Neural cell (in vitro differentiated cells): ENCODE data around the gene AZGP1. TPM values are rescaled to one million over a fixed set of nuclear protein-coding genes. Genes with fewer than 3 reads are reported as not detected.

Source experiments
- H2AFZ ChIP-seq: fragments of 200-600, 300-800 bp; sonication (generic), shearing (Covaris generic); 2 replicates; pipeline ENCODE4 v1.6.0; 2014; ENCODE audit warnings: low read depth, mild to moderate bottlenecking, antibody characterized with exemption, low read length, moderate library complexity
- H3F3A ChIP-seq: fragments of 200-600 bp; shearing (Covaris generic); 2 replicates; pipeline ENCODE4 v1.6.1; 2016; ENCODE audit warnings: mild to moderate bottlenecking, moderate library complexity, mixed read lengths, antibody characterized with exemption, low read length; ENCODE audit not compliant: insufficient read depth, poor library complexity, severe bottlenecking
- H3K27ac ChIP-seq: fragments of 200-600, 300-800 bp; sonication (generic), shearing (Covaris generic); 2 replicates; pipeline ENCODE4 v1.5.1; 2014; ENCODE audit warnings: mild to moderate bottlenecking, low read length, moderate library complexity
- H3K27me3 ChIP-seq: fragments of 300-800, 200-600 bp; sonication (generic), shearing (Covaris generic); 2 replicates; pipeline ENCODE4 v1.6.0; 2014; ENCODE audit warnings: mild to moderate bottlenecking, low read depth, low read length, moderate library complexity; ENCODE audit not compliant: insufficient read depth
- H3K36me3 ChIP-seq: fragments of 300-800, 200-600 bp; sonication (generic), shearing (Covaris generic); 2 replicates; pipeline ENCODE4 v1.5.1; 2014; ENCODE audit warnings: mild to moderate bottlenecking, antibody characterized with exemption, low read length, moderate library complexity; ENCODE audit not compliant: insufficient read depth
- H3K4me2 ChIP-seq: fragments of 300-800, 200-600 bp; sonication (generic), shearing (Covaris generic); 2 replicates; pipeline ENCODE4 v1.6.0; 2014; ENCODE audit warnings: mild to moderate bottlenecking, low read length
- H3K4me3 ChIP-seq: fragments of 300-800, 200-600 bp; sonication (generic), shearing (Covaris generic); 2 replicates; pipeline ENCODE4 v1.5.1; 2014; ENCODE audit warnings: mild to moderate bottlenecking, low read length, moderate library complexity
- H3K79me2 ChIP-seq: fragments of 200-600 bp; shearing (Covaris generic); replicated peaks from 2 replicates; pipeline ENCODE4 v1.6.0; 2014; ENCODE audit warnings: mild to moderate bottlenecking, low read length, moderate library complexity; ENCODE audit not compliant: insufficient read depth
- H3K9ac ChIP-seq: fragments of 300-800, 200-600 bp; sonication (generic), shearing (Covaris generic); 2 replicates; pipeline ENCODE4 v1.6.1; 2016; ENCODE audit warnings: mild to moderate bottlenecking, low read length, mixed read lengths
- H3K9me2 ChIP-seq: fragments of 200-600 bp; shearing (Covaris generic); 2 replicates; pipeline ENCODE4 v1.6.1; 2016; ENCODE audit warnings: mild to moderate bottlenecking, low read length, mixed read lengths; ENCODE audit not compliant: insufficient read depth
- H3K9me3 ChIP-seq: fragments of 200-600, 300-800 bp; sonication (generic), shearing (Covaris generic); 2 replicates; pipeline ENCODE4 v1.6.1; 2016; ENCODE audit warnings: mild to moderate bottlenecking, mixed run types, low read length, moderate library complexity, mixed read lengths
- H4K20me1 ChIP-seq: fragments of 200-600 bp; shearing (Covaris generic); 2 replicates; pipeline ENCODE4 v1.6.1; 2016; ENCODE audit warnings: mild to moderate bottlenecking, mixed run types; ENCODE audit not compliant: insufficient read depth
- CTCF ChIP-seq: fragments of 450-650 bp; IDR thresholded peaks from 2 replicates; pipeline ENCODE4 v1.5.1; 2014; ENCODE audit warnings: antibody characterized with exemption, mild to moderate bottlenecking, moderate library complexity; ENCODE audit not compliant: poor library complexity, severe bottlenecking
- EP300 ChIP-seq: fragments of 450-650 bp; conservative IDR thresholded peaks from 2 replicates; pipeline ENCODE4 v1.6.1; 2014; ENCODE audit warnings: antibody characterized with exemption, mild to moderate bottlenecking, moderate library complexity; ENCODE audit not compliant: poor library complexity, severe bottlenecking
- EZH2 ChIP-seq: fragments of 200-600, 300-800 bp; shearing (Covaris generic), sonication (generic); IDR thresholded peaks from 2 replicates; pipeline ENCODE4 v1.6.1; 2014; ENCODE audit warnings: antibody characterized with exemption, low read length, borderline replicate concordance, mild to moderate bottlenecking; ENCODE audit not compliant: insufficient read depth, poor library complexity, severe bottlenecking
- MXI1 ChIP-seq: fragments of 450-650 bp; conservative IDR thresholded peaks from 2 replicates; pipeline ENCODE4 v1.6.1; 2014; ENCODE audit warnings: antibody characterized with exemption, mild to moderate bottlenecking; ENCODE audit not compliant: poor library complexity, severe bottlenecking
- POLR2AphosphoS5 ChIP-seq: IDR thresholded peaks from 2 replicates; pipeline ENCODE4 v1.6.1; 2012
- RAD21 ChIP-seq: fragments of 450-650 bp; conservative IDR thresholded peaks from 2 replicates; pipeline ENCODE4 v1.6.1; 2014; ENCODE audit warnings: antibody characterized with exemption, mild to moderate bottlenecking, moderate library complexity
- REST ChIP-seq: IDR thresholded peaks from 2 replicates; pipeline ENCODE4 v1.6.1; 2012; ENCODE audit warnings: borderline replicate concordance
- SMC3 ChIP-seq: fragments of 450-650 bp; conservative IDR thresholded peaks from 2 replicates; pipeline ENCODE4 v1.6.1; 2014; ENCODE audit warnings: antibody characterized with exemption, mild to moderate bottlenecking, moderate library complexity; ENCODE audit not compliant: poor library complexity
- TAF1 ChIP-seq: IDR thresholded peaks from 2 replicates; pipeline ENCODE4 v1.6.1; 2012; ENCODE audit warnings: low read depth
- polyA plus RNA-seq: library from polyadenylated mRNA; depleted of rRNA; stranded (reverse); fragments of >200 nt; gene quantifications from 2 replicates; pipeline ENCODE4 v1.2.3, GENCODE V29; 2014

AZGP1 gene
- polyA plus RNA-seq, 1 donor from 2014 or later: not detected

GRCh38 chr7:99944497-99945070, 31.2 kb downstream of the AZGP1 start:
- H3K36me3 ChIP-seq: no peaks in the 10 kb centered on the region
- H3K79me2 ChIP-seq: no peaks in the 10 kb centered on the region
- no peak overlapping the region for H3K9ac ChIP-seq
- H3K9me3 ChIP-seq: no peaks in the 10 kb centered on the region
- no peak for TF ChIP-seq RAD21
- TF ChIP-seq MXI1: no peak
- TF ChIP-seq TAF1: no peak
- TF ChIP-seq EP300: no peak
- TF ChIP-seq EZH2: no peak
- TF ChIP-seq CTCF: no peak
- no peak for TF ChIP-seq SMC3
- no peak for TF ChIP-seq POLR2AphosphoS5
- no peak for TF ChIP-seq REST
- H3K27me3 ChIP-seq: no peaks in the 10 kb centered on the region
- no peak overlapping the region for H3K4me3 ChIP-seq
- H3F3A ChIP-seq: no peaks in the 10 kb centered on the region
- H4K20me1 ChIP-seq: no peaks in the 10 kb centered on the region
- H2AFZ ChIP-seq: no peak overlapping the region
- no peaks in the 10 kb centered on the region for H3K9me2 ChIP-seq
- no peak overlapping the region for H3K27ac ChIP-seq
- H3K4me2 ChIP-seq: no peak overlapping the region

- TF ChIP-seq EP300 (no peak), REST (no peak)
- Histone ChIP-seq H3K9me2 (no peaks in the 10 kb centered on the region), H3K4me3 (no peak overlapping the region), H3F3A (no peaks in the 10 kb centered on the region), H3K27me3 (no peaks in the 10 kb centered on the region), H3K9me3 (no peaks in the 10 kb centered on the region), H3K4me2 (no peak overlapping the region), H3K79me2 (no peaks in the 10 kb centered on the region), H2AFZ (no peak overlapping the region), H4K20me1 (no peaks in the 10 kb centered on the region), H3K36me3 (no peaks in the 10 kb centered on the region), H3K27ac (no peak overlapping the region), H3K9ac (no peak overlapping the region)
These were observed 32.0 kb downstream of the AZGP1 start for GRCh38 chr7:99943641-99944496.
